ENCODE results near the gene IVL.

Gene IVL

DNA sequence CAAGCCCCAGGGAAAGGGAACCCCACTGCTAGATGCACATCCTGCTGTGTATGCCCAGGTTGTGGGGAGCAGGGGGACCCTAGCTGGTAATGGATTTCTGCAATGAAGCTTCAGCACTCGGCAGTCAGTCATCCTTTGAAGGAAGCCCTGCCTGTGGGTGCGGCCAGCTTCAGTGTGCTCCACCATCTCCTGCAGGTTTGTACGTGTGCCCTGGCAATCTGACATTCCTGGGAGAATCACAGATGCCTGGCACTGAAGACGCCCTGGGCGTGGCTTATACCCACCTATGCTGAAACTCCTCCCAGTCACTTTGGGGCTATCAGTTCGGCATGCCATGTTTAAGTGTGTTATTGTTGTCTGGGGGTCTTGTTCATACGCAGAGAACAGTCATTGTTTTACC lies 45.4 kb downstream of the IVL start:
- no peak for DNase-seq

DNA sequence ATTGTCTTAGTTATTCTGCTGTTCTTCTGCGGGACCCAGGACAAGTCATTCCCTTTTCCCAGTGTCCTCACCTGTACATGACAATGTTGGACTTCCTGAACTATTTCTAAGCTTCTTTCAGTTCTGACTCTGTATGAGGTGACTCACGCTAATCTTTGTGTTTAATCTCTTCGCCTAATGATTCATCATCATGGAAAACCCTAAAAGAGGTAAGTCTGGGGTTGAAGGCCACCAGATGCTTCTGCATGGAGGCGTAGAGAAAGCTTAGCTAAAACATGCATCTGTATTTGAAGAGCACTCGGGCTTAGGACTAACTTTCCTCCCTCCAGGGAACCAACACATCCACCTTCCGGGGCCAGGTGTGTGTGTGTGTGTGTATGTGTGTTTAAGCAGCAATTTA lies 46.1 kb downstream of the IVL start:
- no peak for DNase-seq

DNA sequence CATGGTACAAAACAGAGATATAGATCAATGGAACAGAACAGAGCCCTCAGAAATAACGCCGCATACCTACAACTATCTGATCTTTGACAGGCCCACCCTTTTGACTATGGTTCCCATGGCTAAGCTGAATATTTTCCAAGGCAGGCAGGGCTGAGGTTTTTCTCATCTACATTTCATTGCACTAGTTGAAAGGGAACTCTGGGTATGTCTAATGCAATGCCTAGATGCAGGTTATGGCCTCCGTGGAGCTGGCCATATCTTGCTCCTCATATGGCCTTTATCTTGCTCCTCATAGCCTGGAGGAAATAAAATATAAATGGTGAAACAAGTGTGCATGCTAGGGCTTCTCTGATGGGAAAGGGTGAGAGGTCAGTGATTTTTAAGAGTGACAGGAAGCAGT lies 49.2 kb downstream of the IVL start:
- DNase-seq, result no peak

DNA sequence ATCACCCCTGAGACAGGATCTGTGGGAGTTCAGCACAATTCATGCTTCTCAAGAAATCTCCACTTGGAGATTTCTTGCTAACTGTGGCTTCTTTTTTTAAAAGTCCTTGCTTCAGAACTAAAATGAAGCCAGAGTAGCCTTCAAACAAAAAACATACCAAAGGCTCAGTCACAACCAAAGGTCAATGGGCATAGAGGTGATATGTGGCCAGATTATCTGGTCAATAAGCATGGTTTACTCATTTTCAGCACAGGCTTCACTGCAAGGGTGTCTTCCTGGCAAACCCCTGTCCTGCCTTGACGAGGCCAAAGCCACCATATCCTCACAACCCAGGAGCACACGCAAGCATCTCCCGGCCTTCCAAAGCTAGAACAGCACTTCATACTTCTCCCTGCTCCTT lies 50.9 kb downstream of the IVL start:
- DNase-seq, result no peak

DNA sequence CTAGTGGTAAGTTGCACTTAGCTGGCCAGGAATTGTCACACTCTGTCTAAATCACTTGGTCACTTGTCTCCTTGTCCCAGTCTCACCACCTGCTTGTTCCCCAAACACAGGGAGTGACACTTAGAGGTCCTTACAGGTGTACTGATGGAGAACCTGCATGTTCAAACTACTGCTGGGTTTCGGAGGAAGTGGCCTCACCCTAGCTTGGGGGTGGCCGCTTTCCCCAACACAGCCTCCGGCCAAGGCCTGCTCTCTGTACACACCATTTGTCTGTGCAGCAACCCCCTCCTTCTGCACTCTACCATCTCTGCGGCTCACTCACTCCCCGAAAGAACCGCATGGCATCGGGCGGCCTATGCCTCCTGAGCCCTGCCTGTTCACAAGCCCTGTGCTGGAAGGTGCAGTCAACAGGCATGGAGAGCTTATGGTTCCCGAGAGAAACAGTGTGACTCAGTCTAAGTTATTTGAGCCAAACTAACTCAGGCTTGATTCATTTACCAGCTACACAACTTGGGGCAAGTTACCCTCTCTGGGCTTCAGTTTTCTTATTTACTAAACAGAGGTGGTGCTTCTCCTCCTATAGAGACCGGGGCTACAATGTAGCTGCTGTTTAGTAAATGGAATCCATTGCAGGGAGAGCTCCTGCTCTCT lies 51.6 kb downstream of the IVL start:
- no peak for DNase-seq

DNA sequence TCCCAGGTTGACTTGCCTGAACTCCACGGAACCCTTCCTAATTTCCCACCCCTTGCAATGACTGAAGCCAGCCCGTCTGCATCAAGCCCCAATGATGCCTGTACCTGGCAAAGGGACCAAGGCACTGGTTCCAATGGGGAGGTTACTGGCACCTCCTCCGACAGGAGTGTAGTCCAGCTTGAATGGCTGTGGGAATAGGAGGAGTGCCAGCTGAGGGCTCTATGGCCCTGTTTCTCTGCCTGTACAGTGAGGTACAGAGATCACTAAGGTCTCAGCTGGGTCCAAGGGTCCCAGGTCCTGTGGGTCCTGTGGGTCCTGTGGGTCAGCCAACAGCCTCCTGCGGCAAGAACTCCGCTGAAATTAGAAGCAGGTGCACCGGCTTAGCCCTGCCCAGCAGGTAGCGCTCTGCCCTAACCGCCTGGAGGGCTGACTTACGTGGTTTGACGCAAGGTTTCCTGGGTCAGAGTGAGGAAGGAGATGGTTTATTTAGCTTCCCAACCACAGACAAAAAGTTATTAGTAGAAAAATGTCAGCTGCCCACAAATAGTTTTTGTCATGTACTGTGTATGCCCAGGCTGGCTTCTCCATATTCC lies 52.2 kb downstream of the IVL start:
- DNase-seq, result no peak
